SH-SY5Y (cell line): ENCODE results near the gene GTPBP4.

ENCODE experiments used
- GATA2 ChIP-seq: IDR thresholded peaks from 2 replicates; pipeline ENCODE4 v1.6.1; 2011; ENCODE audit warnings: mild to moderate bottlenecking, low read depth, low read length
- GATA3 ChIP-seq: IDR thresholded peaks from 2 replicates; pipeline ENCODE4 v1.6.1; 2011; ENCODE audit warnings: low read depth, mild to moderate bottlenecking, low read length, moderate library complexity

GTPBP4 gene

GRCh38 chr10:992871-993270, 4.6 kb downstream of the GTPBP4 start:
- TF ChIP-seq GATA2 (no peak), GATA3 (no peak)

GRCh38 chr10:994836-995558, 6.8 kb downstream of the GTPBP4 start:
- TF ChIP-seq GATA3 (no peak), GATA2 (no peak)

GRCh38 chr10:995559-995926, 7.3 kb downstream of the GTPBP4 start:
- TF ChIP-seq GATA3 (no peak), GATA2 (no peak)

- TF ChIP-seq GATA3, result no peak
- TF ChIP-seq GATA2, result no peak
Measured at GRCh38 chr10:996031-996430, 7.8 kb downstream of the GTPBP4 start.

GRCh38 chr10:997266-998022, 9.2 kb downstream of the GTPBP4 start:
- TF ChIP-seq GATA2 (no peak), GATA3 (no peak)

GRCh38 chr10:1002425-1003006, 14.3 kb downstream of the GTPBP4 start:
- no peak for TF ChIP-seq GATA2
- no peak for TF ChIP-seq GATA3

- TF ChIP-seq GATA2, result no peak
- no peak for TF ChIP-seq GATA3
Measured at GRCh38 chr10:1003884-1004670, 15.8 kb downstream of the GTPBP4 start.

- TF ChIP-seq GATA2, result no peak
- no peak for TF ChIP-seq GATA3
Measured at GRCh38 chr10:1006573-1006972, 18.3 kb downstream of the GTPBP4 start.

- TF ChIP-seq GATA2, result no peak
- TF ChIP-seq GATA3, result no peak
Measured at GRCh38 chr10:1007583-1007982, 19.3 kb downstream of the GTPBP4 start.

- TF ChIP-seq GATA3 (peak; percentile 63), GATA2 (peak; percentile 95)
Measured at GRCh38 chr10:1009071-1009494, 20.8 kb downstream of the GTPBP4 start.

GRCh38 chr10:1010703-1011102, 22.5 kb downstream of the GTPBP4 start:
- TF ChIP-seq GATA2 (no peak), GATA3 (no peak)

- TF ChIP-seq GATA3 (no peak), GATA2 (no peak)
Measured at GRCh38 chr10:1011696-1012095, 23.5 kb downstream of the GTPBP4 start.

- no peak for TF ChIP-seq GATA2
- no peak for TF ChIP-seq GATA3
Measured at GRCh38 chr10:1015688-1016087, 27.5 kb downstream of the GTPBP4 start.

GRCh38 chr10:1019362-1019761, 31.1 kb downstream of the GTPBP4 start:
- TF ChIP-seq GATA3 (no peak), GATA2 (no peak)

GRCh38 chr10:1020460-1020859, 32.2 kb downstream of the GTPBP4 start:
- TF ChIP-seq GATA3 (no peak), GATA2 (no peak)
